Transverse colon (tissue), 4 donors: ENCODE results near the gene PGRMC2. TPM values are rescaled to one million over a fixed set of nuclear protein-coding genes. Genes with fewer than 3 reads are reported as not detected.

ENCODE experiments used
- DNase-seq: peaks from one replicate; pipeline ENCODE4 v3.0.0-alpha.2; 2019
- H3K27ac ChIP-seq, 4 donors: fragments of 200-600 bp; sonication (generic); 2 replicates each; pipeline ENCODE4 v1.5.1; 2016 to 2018; ENCODE audit warnings: inconsistent platforms in 4 of 4
- H3K27me3 ChIP-seq: fragments of 200-600 bp; sonication (generic); 2 replicates; pipeline ENCODE4 v1.5.1; 2017; ENCODE audit warnings: inconsistent platforms
- H3K36me3 ChIP-seq, 4 donors: fragments of 200-600 bp; sonication (generic); 2 replicates each; pipeline ENCODE4 v1.5.1; 2017 to 2019; ENCODE audit warnings: inconsistent platforms in 4 of 4
- H3K4me1 ChIP-seq, 4 donors: fragments of 200-600 bp; sonication (generic); 2 replicates each; pipeline ENCODE4 v1.5.1; 2017 to 2020; ENCODE audit warnings: inconsistent platforms in 4 of 4
- H3K4me3 ChIP-seq, 4 donors: fragments of 200-600 bp; sonication (generic); 1 replicate in 1 of 4; 2 replicates in 3 of 4; pipeline versions ENCODE4 v1.5.1 to v1.6.1; 2017 to 2019; ENCODE audit warnings: inconsistent platforms in 4 of 4
- H3K9me3 ChIP-seq, 2 donors: fragments of 200-600 bp; sonication (generic); 2 replicates each; pipeline ENCODE4 v1.5.1; 2017 to 2019; ENCODE audit warnings: inconsistent platforms in 2 of 2
- CTCF ChIP-seq, 5 experiments: fragments of 200-600 bp in 3 of 5; fragments of 450-650 bp in 2 of 5; sonication (generic) in 3 of 5; IDR thresholded peaks; 1 replicate in 2 of 5; 2 replicates in 3 of 5; pipeline ENCODE4 v1.5.1; 2016 to 2017; ENCODE audit warnings: antibody characterized with exemption in 5 of 5, inconsistent platforms in 3 of 5, mild to moderate bottlenecking in 2 of 5, moderate library complexity in 1 of 5
- EP300 ChIP-seq: sonication (generic); formaldehyde crosslinking; IDR thresholded peaks from one replicate; pipeline ENCODE4 v1.6.1; 2017; ENCODE audit warnings: antibody characterized with exemption, low read depth
- POLR2A ChIP-seq: fragments of 450-650 bp; IDR thresholded peaks from one replicate; pipeline ENCODE4 v1.6.1; 2016; ENCODE audit warnings: antibody characterized with exemption, mild to moderate bottlenecking, moderate library complexity
- POLR2AphosphoS5 ChIP-seq, 3 donors: sonication (generic); formaldehyde crosslinking; IDR thresholded peaks; one replicate each; pipeline ENCODE4 v1.6.1; 2016; ENCODE audit warnings: antibody characterized with exemption in 3 of 3
- WGBS, 2 donors: methylation state at CpG; one replicate each; pipeline ENCODE4 v1.1.5; 2018; ENCODE audit warnings: low coverage in 1 of 2; 5-methylcytosine and 5-hydroxymethylcytosine counted together
- in situ Hi-C, 4 donors: fragments of 200-750 bp; cut with MboI; loops; one replicate each; pipeline versions ENCODE4 v1.15.0 to v1.15.1; 2017; ENCODE audit warnings: low sequenced_read_pairs in 3 of 4, low pct_ligation_motif_present in 1 of 4, low pct_unique_long_range_greater_than_20kb in 1 of 4
- intact Hi-C: fragments of 100-400 bp; cut with DNase I; formaldehyde crosslinking; loops from one replicate; pipeline ENCODE4 v1.15.1; 2023; ENCODE audit warnings: low total_unique reads
- total RNA-seq, 4 donors: library from RNA; depleted of rRNA; stranded (reverse); fragments of >200 nt; gene quantifications; one replicate each; pipeline ENCODE4 v1.1.0, GENCODE V29; 2016

The PGRMC2 gene
- total RNA-seq, 4 donors from 2014 or later, result 19.9 to 49.1 (median 31.4) TPM

GRCh38 chr4:128234836-128235235 lies 52.8 kb downstream of the PGRMC2 start:
- DNase-seq, result no peak
- in situ Hi-C loops (no loop called here), intact Hi-C loops (no loop called here)
- Histone ChIP-seq H3K4me1 (no peaks in the 10 kb centered on the region), H3K4me3 (no peak overlapping the region), H3K36me3 (no peaks in the 10 kb centered on the region), H3K9me3 (no peaks in the 10 kb centered on the region), H3K27me3 (no peaks in the 10 kb centered on the region), H3K27ac (no peak overlapping the region)
- 93 to 94% methylated on average over 3 of the region's 3 CpGs for WGBS, 2 donors
- no peak for TF ChIP-seq POLR2AphosphoS5 (IDR thresholded peaks at IDR 0.05)
- no peak for TF ChIP-seq POLR2A
- TF ChIP-seq CTCF (IDR thresholded peaks at IDR 0.05), result no peak
- TF ChIP-seq EP300, result no peak

GRCh38 chr4:128232719-128233118 lies 54.9 kb downstream of the PGRMC2 start:
- 82 to 88% methylated on average over 3 of the region's 3 CpGs for WGBS, 2 donors
- H3K36me3 ChIP-seq, result no peaks in the 10 kb centered on the region
- no peak for DNase-seq
- TF ChIP-seq POLR2A, result no peak
- no peak for TF ChIP-seq EP300
- H3K27ac ChIP-seq, result no peak overlapping the region
- in situ Hi-C loops, result no loop called here
- no peak overlapping the region for H3K4me3 ChIP-seq
- H3K4me1 ChIP-seq, result no peaks in the 10 kb centered on the region
- H3K27me3 ChIP-seq, result no peaks in the 10 kb centered on the region
- H3K9me3 ChIP-seq, result no peaks in the 10 kb centered on the region
- intact Hi-C loops, result no loop called here

- H3K36me3 ChIP-seq, result no peaks in the 10 kb centered on the region
- H3K4me3 ChIP-seq, result no peak overlapping the region
- H3K27me3 ChIP-seq, result no peaks in the 10 kb centered on the region
- no peaks in the 10 kb centered on the region for H3K4me1 ChIP-seq
- TF ChIP-seq CTCF (IDR thresholded peaks at IDR 0.05) (no peak), POLR2A (no peak), EP300 (no peak), POLR2AphosphoS5 (IDR thresholded peaks at IDR 0.05) (no peak)
- in situ Hi-C loops, result no loop called here
- no peak overlapping the region for H3K27ac ChIP-seq
- WGBS, 2 donors, result 71 to 74% methylated on average over 5 to 6 of the region's 6 CpGs
- no peaks in the 10 kb centered on the region for H3K9me3 ChIP-seq
- no peak for DNase-seq
- intact Hi-C loops, result no loop called here
Observed at GRCh38 chr4:128228845-128229795, 58.5 kb downstream of the PGRMC2 start.

- Histone ChIP-seq H3K27me3 (no peaks in the 10 kb centered on the region), H3K4me3 (no peak overlapping the region), H3K36me3 (no peaks in the 10 kb centered on the region), H3K9me3 (no peaks in the 10 kb centered on the region), H3K4me1 (no peaks in the 10 kb centered on the region), H3K27ac (no peak overlapping the region)
- no peak for TF ChIP-seq POLR2AphosphoS5 (IDR thresholded peaks at IDR 0.05)
- no peak for TF ChIP-seq POLR2A
- TF ChIP-seq EP300, result no peak
- no peak for TF ChIP-seq CTCF (IDR thresholded peaks at IDR 0.05)
- intact Hi-C loops (no loop called here), in situ Hi-C loops (no loop called here)
- 61 to 64% methylated on average over 1 to 2 of the region's 2 CpGs for WGBS, 2 donors
- no peak for DNase-seq
Observed at GRCh38 chr4:128227991-128228571, 59.5 kb downstream of the PGRMC2 start.
